Endothelial cell of umbilical vein (primary cell): ENCODE data around the gene MRPS27. TPM values are rescaled to one million over a fixed set of nuclear protein-coding genes. Genes with fewer than 3 reads are reported as not detected.

Experiments
- BruUV-seq: library from RNA; stranded (reverse); fragments of 400-500 nt; replicated peaks from 2 replicates; lab custom pipeline; 2021; lab: Mats Ljungman, UMichigan
- CTCF ChIA-PET: fragments of 300-600, 350-600 bp; sonication (Branson Sonifier 250); formaldehyde crosslinking; loops from one replicate; lab custom pipeline; 2021; ENCODE audit warnings: antibody characterized with exemption, inconsistent platforms; lab: Charles Lee
- POLR2A ChIA-PET: fragments of 300-600, 350-600 bp; sonication (Branson Sonifier 250); formaldehyde crosslinking; loops from one replicate; lab custom pipeline; 2021; ENCODE audit warnings: antibody characterized with exemption, inconsistent platforms; lab: Charles Lee
- DNase-seq: peaks from one replicate; pipeline ENCODE4 v3.0.0-alpha.2; 2011; ENCODE audit warnings: low read depth, low spot score
- FAIRE-seq: peaks from 2 replicates; lab custom pipeline; 2011; peaks lifted over from hg19 to GRCh38; lab: Jason Lieb, UNC
- H2AFZ ChIP-seq: 2 replicates; pipeline ENCODE4 v1.6.0; 2012; ENCODE audit warnings: low read depth, low read length, control low read depth, inconsistent platforms
- H3K27ac ChIP-seq: 2 replicates; pipeline ENCODE4 v1.5.1; 2011; ENCODE audit warnings: low read depth, mild to moderate bottlenecking, control low read depth, low read length, moderate library complexity; ENCODE audit not compliant: insufficient read depth
- H3K27me3 ChIP-seq, 2 experiments: 2 replicates each; pipeline versions ENCODE4 v1.6.0 to v1.6.1; 2011; ENCODE audit warnings: low read length in 2 of 2, mixed read lengths in 1 of 2; ENCODE audit not compliant: control insufficient read depth in 2 of 2, insufficient read depth in 2 of 2
- H3K36me3 ChIP-seq, 2 experiments: 2 replicates in 1 of 2; 3 replicates in 1 of 2; pipeline ENCODE4 v1.5.1; 2011; ENCODE audit warnings: low read length in 2 of 2, mild to moderate bottlenecking in 1 of 2, moderate library complexity in 1 of 2; ENCODE audit not compliant: control insufficient read depth in 2 of 2, insufficient read depth in 2 of 2; ENCODE audit errors: extremely low read depth in 1 of 2
- H3K4me1 ChIP-seq: 3 replicates; pipeline ENCODE4 v1.5.1; 2011; ENCODE audit warnings: mild to moderate bottlenecking, low read length; ENCODE audit not compliant: control insufficient read depth, insufficient read depth; ENCODE audit errors: extremely low read depth
- H3K4me2 ChIP-seq: 2 replicates; pipeline ENCODE4 v1.6.1; 2011; ENCODE audit warnings: low read length, control low read depth, mixed read lengths; ENCODE audit not compliant: insufficient read depth
- H3K4me3 ChIP-seq, 3 experiments: fragments of 200-600 bp in 1 of 3; sonication (generic), shearing (Covaris generic) in 1 of 3; replicated peaks in 1 of 3; 2 replicates each; pipeline ENCODE4 v1.5.1; 2011 to 2016; ENCODE audit warnings: control low read depth in 3 of 3, low read length in 3 of 3, mild to moderate bottlenecking in 2 of 3, inconsistent platforms in 1 of 3, low read depth in 1 of 3, moderate library complexity in 1 of 3; ENCODE audit not compliant: insufficient read depth in 1 of 3
- H3K79me2 ChIP-seq: 2 replicates; pipeline ENCODE4 v1.6.0; 2012; ENCODE audit warnings: low read length, inconsistent platforms; ENCODE audit not compliant: control insufficient read depth, insufficient read depth
- H3K9ac ChIP-seq: replicated peaks from 2 replicates; pipeline ENCODE3; 2011; ENCODE audit warnings: low read length, control low read depth; ENCODE audit not compliant: insufficient read depth; ENCODE audit errors: extremely low read depth
- H3K9me1 ChIP-seq: replicated peaks from 3 replicates; pipeline ENCODE4 v1.6.0; 2011; ENCODE audit warnings: mild to moderate bottlenecking, low read length; ENCODE audit not compliant: control insufficient read depth, insufficient read depth; ENCODE audit errors: extremely low read depth
- H3K9me3 ChIP-seq: replicated peaks from 2 replicates; pipeline ENCODE4 v1.5.1; 2012; ENCODE audit warnings: low read length, inconsistent platforms; ENCODE audit not compliant: control insufficient read depth, insufficient read depth
- H4K20me1 ChIP-seq: replicated peaks from 2 replicates; pipeline ENCODE3; 2011; ENCODE audit warnings: mild to moderate bottlenecking, low read length; ENCODE audit not compliant: control insufficient read depth, insufficient read depth; ENCODE audit errors: extremely low read depth
- EZH2 ChIP-seq: IDR thresholded peaks from 2 replicates; pipeline ENCODE4 v1.6.1; 2012; ENCODE audit warnings: borderline replicate concordance, low read depth, mild to moderate bottlenecking, moderate library complexity, low read length, inconsistent platforms; ENCODE audit not compliant: severe bottlenecking
- FOS ChIP-seq: IDR thresholded peaks from 2 replicates; pipeline ENCODE4 v1.6.1; 2011; ENCODE audit warnings: mild to moderate bottlenecking, low read length, moderate library complexity, borderline replicate concordance; ENCODE audit not compliant: insufficient read depth
- GATA2 ChIP-seq: IDR thresholded peaks from 2 replicates; pipeline ENCODE4 v1.7.0; 2011; ENCODE audit warnings: low read depth, mild to moderate bottlenecking, moderate library complexity, mixed read lengths, low read length; ENCODE audit not compliant: insufficient read length, insufficient read depth
- JUN ChIP-seq: IDR thresholded peaks from 2 replicates; pipeline ENCODE4 v1.6.1; 2011; ENCODE audit warnings: borderline replicate concordance, low read depth; ENCODE audit not compliant: insufficient read length, insufficient read depth
- MYC ChIP-seq: IDR thresholded peaks from one replicate; pipeline ENCODE4 v1.6.1; 2011; ENCODE audit warnings: mild to moderate bottlenecking, low read depth, low read length
- POLR2A ChIP-seq: IDR thresholded peaks from 2 replicates; pipeline ENCODE4 v1.6.1; 2012; ENCODE audit warnings: low read depth, mild to moderate bottlenecking, control low read depth, low read length
- POLR2AphosphoS5 ChIP-seq: IDR thresholded peaks from 2 replicates; pipeline ENCODE4 v1.6.1; 2012; ENCODE audit warnings: low read depth, mild to moderate bottlenecking, control low read depth, low read length, moderate library complexity; ENCODE audit not compliant: insufficient read depth
- dilution Hi-C: fragments of 300-500 bp; cut with MboI; formaldehyde crosslinking; loops from one replicate; pipeline ENCODE4 v1.15.0; 2019; ENCODE audit warnings: low sequenced_read_pairs; ENCODE audit not compliant: extremely low pct_ligation_motif_present
- intact Hi-C: fragments of 100-400 bp; cut with micrococcal nuclease; formaldehyde crosslinking; loops from one replicate; pipeline ENCODE4 v1.10.0; 2022
- polyA plus RNA-seq, 4 experiments: library from polyadenylated mRNA; depleted of rRNA in 3 of 4; stranded (reverse) in 3 of 4; unstranded in 1 of 4; fragments of >200 nt; gene quantifications; 2 replicates each; pipeline versions ENCODE4 v1.2.1 to v1.2.3, GENCODE V29; 2011 to 2012; ENCODE audit warnings: missing spikeins in 1 of 4
- total RNA-seq: library from RNA; stranded (reverse); gene quantifications from 2 replicates; pipeline ENCODE4 v1.2.3, GENCODE V29; 2021
- TF ChIP-seq, protein P1 (sequence below), 2 donors: IDR thresholded peaks; 1 replicate in 1 of 2; 2 replicates in 1 of 2; pipeline ENCODE4 v1.5.1; 2011; ENCODE audit warnings: low read length in 2 of 2, mild to moderate bottlenecking in 2 of 2, moderate library complexity in 2 of 2, control low read depth in 1 of 2, inconsistent platforms in 1 of 2, low read depth in 1 of 2; ENCODE audit not compliant: insufficient read depth in 1 of 2; ENCODE audit errors: extremely low read depth in 1 of 2
- TF ChIP-seq, protein P2 (sequence below): IDR thresholded peaks from 2 replicates; pipeline ENCODE4 v1.6.1; 2011; ENCODE audit not compliant: insufficient read depth, insufficient read length

The MRPS27 gene
- total and polyA plus RNA-seq, 2 donors (not counting 3 experiments of a cell fraction or from before 2014, with no cell fraction given) = 56.0 to 67.1 TPM

GRCh38 chr5:72214168-72214567 is 105.9 kb downstream of the MRPS27 start:
- H3K9me3 ChIP-seq = no peaks in the 10 kb centered on the region
- H3K9ac ChIP-seq = no peak overlapping the region
- no peak for TF ChIP-seq POLR2A
- TF ChIP-seq GATA2 = no peak
- no peak for TF ChIP-seq FOS
- dilution Hi-C loops = no loop called here
- H3K27ac ChIP-seq = no peak overlapping the region
- ChIA-PET CTCF (interaction anchor here (0.9 to 2.1 kb wide), 7 partner anchors 9 to 94 kb away, joined by 3 to 5 read pairs (median 3); no protein-coding TSS in a partner anchor), POLR2A (no interaction called here)
- no TSS peak for BruUV-seq
- no peak overlapping the region for H3K4me2 ChIP-seq
- DNase-seq (no peak), FAIRE-seq (no peak)
- H2AFZ ChIP-seq = no peak overlapping the region
- H3K27me3 ChIP-seq = no peaks in the 10 kb centered on the region
- peaks cover 30% of the 10 kb centered on the region for H3K4me1 ChIP-seq
- H3K36me3 ChIP-seq = peaks cover 3 to 5% of the 10 kb centered on the region in 2 experiments
- no peak overlapping the region for H3K4me3 ChIP-seq
- no peaks in the 10 kb centered on the region for H3K9me1 ChIP-seq
- intact Hi-C loops = no loop called here
- H4K20me1 ChIP-seq = no peaks in the 10 kb centered on the region
- H3K79me2 ChIP-seq = no peaks in the 10 kb centered on the region

GRCh38 chr5:72213482-72213881 is 106.6 kb downstream of the MRPS27 start:
- no peak overlapping the region for H3K9ac ChIP-seq
- H3K4me1 ChIP-seq = peaks cover 37% of the 10 kb centered on the region
- FAIRE-seq (no peak), DNase-seq (no peak)
- POLR2A ChIA-PET = no interaction called here
- H2AFZ ChIP-seq = no peak overlapping the region
- no peaks in the 10 kb centered on the region for H3K27me3 ChIP-seq
- no peaks in the 10 kb centered on the region for H4K20me1 ChIP-seq
- peaks cover 0 to 3% of the 10 kb centered on the region in 2 experiments for H3K36me3 ChIP-seq
- dilution Hi-C loops (no loop called here), intact Hi-C loops (no loop called here)
- BruUV-seq = no TSS peak
- TF ChIP-seq GATA2 (no peak), EZH2 (no peak), FOS (no peak), POLR2AphosphoS5 (no peak), JUN (no peak), MYC (no peak), POLR2A (no peak)
- TF ChIP-seq, protein P1, sequence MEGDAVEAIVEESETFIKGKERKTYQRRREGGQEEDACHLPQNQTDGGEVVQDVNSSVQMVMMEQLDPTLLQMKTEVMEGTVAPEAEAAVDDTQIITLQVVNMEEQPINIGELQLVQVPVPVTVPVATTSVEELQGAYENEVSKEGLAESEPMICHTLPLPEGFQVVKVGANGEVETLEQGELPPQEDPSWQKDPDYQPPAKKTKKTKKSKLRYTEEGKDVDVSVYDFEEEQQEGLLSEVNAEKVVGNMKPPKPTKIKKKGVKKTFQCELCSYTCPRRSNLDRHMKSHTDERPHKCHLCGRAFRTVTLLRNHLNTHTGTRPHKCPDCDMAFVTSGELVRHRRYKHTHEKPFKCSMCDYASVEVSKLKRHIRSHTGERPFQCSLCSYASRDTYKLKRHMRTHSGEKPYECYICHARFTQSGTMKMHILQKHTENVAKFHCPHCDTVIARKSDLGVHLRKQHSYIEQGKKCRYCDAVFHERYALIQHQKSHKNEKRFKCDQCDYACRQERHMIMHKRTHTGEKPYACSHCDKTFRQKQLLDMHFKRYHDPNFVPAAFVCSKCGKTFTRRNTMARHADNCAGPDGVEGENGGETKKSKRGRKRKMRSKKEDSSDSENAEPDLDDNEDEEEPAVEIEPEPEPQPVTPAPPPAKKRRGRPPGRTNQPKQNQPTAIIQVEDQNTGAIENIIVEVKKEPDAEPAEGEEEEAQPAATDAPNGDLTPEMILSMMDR (IDR thresholded peaks at IDR 0.05; ENCODE audit: extremely low read depth in 1 of 2, insufficient read depth in 1 of 2, low read depth in 1 of 2, low read length in 2 of 2) = no peak
- TF ChIP-seq, protein P2, sequence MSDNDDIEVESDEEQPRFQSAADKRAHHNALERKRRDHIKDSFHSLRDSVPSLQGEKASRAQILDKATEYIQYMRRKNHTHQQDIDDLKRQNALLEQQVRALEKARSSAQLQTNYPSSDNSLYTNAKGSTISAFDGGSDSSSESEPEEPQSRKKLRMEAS = no peak
- no peaks in the 10 kb centered on the region for H3K79me2 ChIP-seq
- no peaks in the 10 kb centered on the region for H3K9me1 ChIP-seq
- no peaks in the 10 kb centered on the region for H3K9me3 ChIP-seq
- H3K4me2 ChIP-seq = no peak overlapping the region
- H3K4me3 ChIP-seq = no peak overlapping the region
- CTCF ChIA-PET = interaction anchor here (0.9 to 3.0 kb wide), 10 partner anchors 11 to 95 kb away, joined by 3 to 20 read pairs (median 3); no protein-coding TSS in a partner anchor
- no peak overlapping the region for H3K27ac ChIP-seq
